ENCODE results near the gene USP9X. TPM values are rescaled to one million over a fixed set of nuclear protein-coding genes. Genes with fewer than 3 reads are reported as not detected.

USP9X gene
- total and polyA plus RNA-seq, 7 donors: 19.4 to 138 (median 87.4) TPM

GRCh38 chrX:41084044-41084892, 977 bp upstream of the USP9X start:
- 0% methylated on average over 21 to 58 of the region's 58 CpGs for WGBS, 3 donors
- intact Hi-C loops (cut with DNase I): loop anchor here in 1 of 2 donors (5.0 to 10.0 kb wide), 2 partner anchors 72 to 139 kb away; no protein-coding TSS in a partner anchor
- TF ChIP-seq CTCF (IDR thresholded peaks at IDR 0.05): no peak
- Histone ChIP-seq H3K27me3 (ENCODE audit: insufficient read depth in 3 of 3, low read length in 2 of 3) (no peaks in the 10 kb centered on the region), H3K36me3 (ENCODE audit: insufficient read depth in 1 of 2, low read depth in 1 of 2) (no peaks in the 10 kb centered on the region), H3K4me1 (peaks cover 15% of the 10 kb centered on the region), H3K9me3 (no peaks in the 10 kb centered on the region), H3K27ac (peak overlapping the region; percentile 100), H3K4me3 (peak overlapping the region; percentile 96)
- peak; percentile 80 to 87 (median 82) for ATAC-seq
- peak; percentile 99 to 100 for DNase-seq

- H3K36me3 ChIP-seq (ENCODE audit: insufficient read depth in 1 of 2, low read depth in 1 of 2): no peaks in the 10 kb centered on the region
- H3K4me1 ChIP-seq: peaks cover 25% of the 10 kb centered on the region
- no peaks in the 10 kb centered on the region for H3K27me3 ChIP-seq (ENCODE audit: insufficient read depth in 3 of 3, low read length in 2 of 3)
- intact Hi-C loops (cut with DNase I): loop anchor here in 1 of 2 donors (10.0 kb wide), 1 partner anchor 141 kb away; no protein-coding TSS in a partner anchor
- peak; percentile 37 to 45 (median 38) for ATAC-seq
- no peak for TF ChIP-seq CTCF (IDR thresholded peaks at IDR 0.05)
- peak overlapping the region; percentile 96 for H3K4me3 ChIP-seq
- DNase-seq: peak; percentile 69 to 84
- no peaks in the 10 kb centered on the region for H3K9me3 ChIP-seq
- 0 to 1% (median 0%) methylated on average over 12 to 38 of the region's 39 CpGs for WGBS, 3 donors
- H3K27ac ChIP-seq: peak overlapping the region; percentile 100
Measured at GRCh38 chrX:41085512-41085877, 250 bp downstream of the USP9X start.

GRCh38 chrX:41085878-41086626, 807 bp downstream of the USP9X start:
- peak; percentile 10 to 28 (median 22) for ATAC-seq
- peaks cover 31% of the 10 kb centered on the region for H3K4me1 ChIP-seq

GRCh38 chrX:41086627-41086932, 1.3 kb downstream of the USP9X start:
- Histone ChIP-seq H3K27me3 (ENCODE audit: insufficient read depth in 3 of 3, low read length in 2 of 3) (no peaks in the 10 kb centered on the region), H3K27ac (peak overlapping the region; percentile 100), H3K4me3 (peak overlapping the region; percentile 96), H3K36me3 (ENCODE audit: insufficient read depth in 1 of 2, low read depth in 1 of 2) (no peaks in the 10 kb centered on the region), H3K4me1 (peaks cover 36% of the 10 kb centered on the region), H3K9me3 (no peaks in the 10 kb centered on the region)
- no peak for ATAC-seq
- no peak for DNase-seq
- TF ChIP-seq CTCF (IDR thresholded peaks at IDR 0.05): no peak
- 1 to 5% (median 2%) methylated on average over 11 of the region's 11 CpGs for WGBS, 3 donors
- intact Hi-C loops (cut with DNase I): loop anchor here (2.0 to 10.0 kb wide), 2 partner anchors 28 to 142 kb away; no protein-coding TSS in a partner anchor

More at GRCh38 chrX:41085878-41086626, 807 bp downstream of the USP9X start:
- Histone ChIP-seq H3K9me3 (no peaks in the 10 kb centered on the region), H3K36me3 (ENCODE audit: insufficient read depth in 1 of 2, low read depth in 1 of 2) (no peaks in the 10 kb centered on the region), H3K27me3 (ENCODE audit: insufficient read depth in 3 of 3, low read length in 2 of 3) (no peaks in the 10 kb centered on the region), H3K27ac (peak overlapping the region; percentile 100), H3K4me3 (peak overlapping the region; percentile 96)
- 0 to 1% (median 1%) methylated on average over 12 to 63 of the region's 71 CpGs for WGBS, 3 donors
- intact Hi-C loops (cut with DNase I): loop anchor here (2.0 to 10.0 kb wide), 2 partner anchors 29 to 141 kb away; no protein-coding TSS in a partner anchor
- peak; percentile 55 to 75 for DNase-seq
- TF ChIP-seq CTCF (IDR thresholded peaks at IDR 0.05): no peak
